D721Med (cell line): ENCODE measurements around the gene GGT5.

Source experiments
- DNase-seq: peaks from one replicate; pipeline ENCODE4 v3.0.0; 2011; ENCODE audit warnings: low spot score; ENCODE audit not compliant: insufficient read length
- FAIRE-seq: peaks from 2 replicates; lab custom pipeline; 2011; peaks lifted over from hg19 to GRCh38; lab: Jason Lieb, UNC
- TF ChIP-seq, protein P1 (sequence below): IDR thresholded peaks from 2 replicates; pipeline ENCODE4 v1.5.1; 2012; ENCODE audit warnings: mild to moderate bottlenecking, control low read depth; ENCODE audit not compliant: insufficient read depth; ENCODE audit errors: missing control alignments

The GGT5 gene

DNA sequence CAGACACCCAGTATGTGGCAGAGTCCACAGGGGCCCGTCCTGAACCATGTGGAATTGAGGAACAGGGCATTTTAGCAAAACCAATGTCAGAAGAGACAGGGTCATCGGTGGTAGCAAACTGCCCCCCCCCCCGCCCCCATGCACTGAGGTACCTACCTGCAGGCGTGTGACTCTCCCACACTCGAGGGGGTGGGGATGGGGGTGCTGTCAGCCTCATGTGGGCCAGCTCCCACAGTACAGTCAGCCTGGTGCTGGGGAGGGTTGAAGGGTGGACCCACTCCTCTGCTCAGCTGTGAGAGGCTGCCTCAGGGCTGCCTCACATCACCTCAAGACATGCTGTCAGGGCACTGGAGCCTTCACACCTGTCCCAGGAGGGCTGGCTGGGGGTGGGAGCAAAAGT, 74.2 kb downstream of the GGT5 start:
- DNase-seq = no peak
- TF ChIP-seq, protein P1, sequence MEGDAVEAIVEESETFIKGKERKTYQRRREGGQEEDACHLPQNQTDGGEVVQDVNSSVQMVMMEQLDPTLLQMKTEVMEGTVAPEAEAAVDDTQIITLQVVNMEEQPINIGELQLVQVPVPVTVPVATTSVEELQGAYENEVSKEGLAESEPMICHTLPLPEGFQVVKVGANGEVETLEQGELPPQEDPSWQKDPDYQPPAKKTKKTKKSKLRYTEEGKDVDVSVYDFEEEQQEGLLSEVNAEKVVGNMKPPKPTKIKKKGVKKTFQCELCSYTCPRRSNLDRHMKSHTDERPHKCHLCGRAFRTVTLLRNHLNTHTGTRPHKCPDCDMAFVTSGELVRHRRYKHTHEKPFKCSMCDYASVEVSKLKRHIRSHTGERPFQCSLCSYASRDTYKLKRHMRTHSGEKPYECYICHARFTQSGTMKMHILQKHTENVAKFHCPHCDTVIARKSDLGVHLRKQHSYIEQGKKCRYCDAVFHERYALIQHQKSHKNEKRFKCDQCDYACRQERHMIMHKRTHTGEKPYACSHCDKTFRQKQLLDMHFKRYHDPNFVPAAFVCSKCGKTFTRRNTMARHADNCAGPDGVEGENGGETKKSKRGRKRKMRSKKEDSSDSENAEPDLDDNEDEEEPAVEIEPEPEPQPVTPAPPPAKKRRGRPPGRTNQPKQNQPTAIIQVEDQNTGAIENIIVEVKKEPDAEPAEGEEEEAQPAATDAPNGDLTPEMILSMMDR = no peak
- no peak for FAIRE-seq

DNA sequence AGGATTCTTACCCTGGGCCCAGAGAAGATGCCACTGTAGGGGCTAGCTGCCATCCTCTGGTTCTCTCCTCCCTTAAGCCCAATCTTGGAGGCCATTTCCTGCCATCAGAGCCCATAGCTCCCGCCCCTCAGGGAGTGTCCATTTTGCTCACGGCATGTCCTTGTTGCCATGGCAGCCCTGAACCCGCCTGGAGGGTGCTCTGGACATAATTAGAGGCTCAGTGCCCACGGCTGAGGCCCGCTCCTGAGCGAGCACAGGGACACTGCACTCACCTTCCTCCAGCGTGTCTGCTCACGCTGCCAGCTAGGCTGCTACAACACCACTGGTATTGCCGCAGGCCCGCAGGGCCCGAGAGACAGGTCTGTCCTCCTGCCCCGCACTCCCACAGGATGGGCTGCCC, 74.7 kb downstream of the GGT5 start:
- TF ChIP-seq, protein P1 = no peak
- FAIRE-seq (no peak), DNase-seq (no peak)
